Measurements from ENCODE around the gene ATP13A1.
"Not testable (repeated sequence)": the region's sequence is repeated elsewhere in the genome, so short reads cannot be mapped to it uniquely, and the experiment has no call there.

ATP13A1 gene

GRCh38 chr19:19602136-19602712 is 61.3 kb downstream of the ATP13A1 start:
- no peak for DNase-seq (ENCODE audit: extremely low read depth, low read depth)
- no peak for TF ChIP-seq CTCF (IDR thresholded peaks at IDR 0.05; ENCODE audit: low read depth, low read length, missing control alignments)
- H3K4me3 ChIP-seq (replicated peaks; ENCODE audit: low read depth, low read length): no peak overlapping the region

- no peak overlapping the region for H3K4me3 ChIP-seq (replicated peaks; ENCODE audit: low read depth, low read length)
- no peak for DNase-seq (ENCODE audit: extremely low read depth, low read depth)
- no peak for TF ChIP-seq CTCF (IDR thresholded peaks at IDR 0.05; ENCODE audit: low read depth, low read length, missing control alignments)
Observed at GRCh38 chr19:19600793-19601330, 62.6 kb downstream of the ATP13A1 start.

- DNase-seq (ENCODE audit: extremely low read depth, low read depth); H3K4me3 ChIP-seq (replicated peaks; ENCODE audit: low read depth, low read length): not testable (repeated sequence)
Observed at GRCh38 chr19:19598728-19599451, 64.6 kb downstream of the ATP13A1 start.

- TF ChIP-seq CTCF (IDR thresholded peaks at IDR 0.05; ENCODE audit: low read depth, low read length, missing control alignments): no peak
- no peak for DNase-seq (ENCODE audit: extremely low read depth, low read depth)
- H3K4me3 ChIP-seq (replicated peaks; ENCODE audit: low read depth, low read length): no peak overlapping the region
Observed at GRCh38 chr19:19597809-19598306, 65.6 kb downstream of the ATP13A1 start.

All from HFF-Myc (cell line).